ENCODE data around the gene TRAF6. TPM values are rescaled to one million over a fixed set of nuclear protein-coding genes. Genes with fewer than 3 reads are reported as not detected.
A peak's percentile ranks its signal among the peaks of the same experiment; 100 is the strongest.

TRAF6 gene
- total RNA-seq, 4 donors from 2014 or later, result 9.8 to 14.4 (median 11.3) TPM

GRCh38 chr11:36500315-36500721 is 9.8 kb downstream of the TRAF6 start:
- no peaks in the 10 kb centered on the region for H3K9me3 ChIP-seq
- ATAC-seq (peak; percentile 98), DNase-seq (peak; percentile 28 to 56)
- peak overlapping the region; percentile 66 to 84 (median 80) for H3K27ac ChIP-seq
- H3K4me1 ChIP-seq, result peaks cover 31 to 37% of the 10 kb centered on the region in 2 donors
- H3K27me3 ChIP-seq, result no peaks in the 10 kb centered on the region
- TF ChIP-seq CTCF (IDR thresholded peaks at IDR 0.05 in 4 of 5, conservative IDR thresholded peaks at IDR 0.05 in 1 of 5) (no peak), POLR2A (IDR thresholded peaks at IDR 0.05) (no peak)
- peaks cover 0 to 31% of the 10 kb centered on the region in 2 donors for H3K36me3 ChIP-seq
- no peak overlapping the region for H3K4me3 ChIP-seq
- intact Hi-C loops (cut with DNase I; ENCODE audit: low total_unique reads) (no loop called here), in situ Hi-C loops (cut with MboI; ENCODE audit: low sequenced_read_pairs in 4 of 4) (loop anchor here in 1 of 4 donors (25.0 kb wide), 1 partner anchor 213 kb away; the partner anchor contains the start of genes COMMD9 and PRR5L)

DNA sequence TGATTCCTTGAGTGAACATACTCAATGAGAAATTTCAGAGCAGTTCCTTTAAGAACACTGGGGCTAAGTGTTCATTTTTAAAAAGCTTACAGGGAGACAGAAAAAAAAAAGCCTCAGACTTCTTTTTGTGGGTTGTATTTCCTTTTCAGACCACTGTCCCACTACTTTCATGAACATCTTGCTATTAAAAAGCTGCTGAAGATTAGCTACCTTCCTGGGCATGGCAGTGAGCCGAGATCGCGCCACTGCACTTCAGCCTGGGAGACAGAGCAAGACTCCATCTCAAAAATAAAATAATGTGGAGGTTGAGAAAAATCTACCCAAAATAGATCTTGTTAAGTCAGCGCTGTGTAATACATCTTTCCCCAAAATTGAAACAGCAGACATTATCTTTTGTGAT is 10.8 kb downstream of the TRAF6 start:
- no peaks in the 10 kb centered on the region for H3K27me3 ChIP-seq
- no peak overlapping the region for H3K4me3 ChIP-seq
- no peak for DNase-seq
- H3K27ac ChIP-seq, result peak overlapping the region in 2 of 4 donors; percentile 79 to 80
- peaks cover 0 to 41% of the 10 kb centered on the region in 2 donors for H3K36me3 ChIP-seq
- intact Hi-C loops (cut with DNase I; ENCODE audit: low total_unique reads) (no loop called here), in situ Hi-C loops (cut with MboI; ENCODE audit: low sequenced_read_pairs in 4 of 4) (loop anchor here in 3 of 4 donors (25.0 kb wide), 3 partner anchors 212 to 887 kb away; partner anchors contain the start of genes FJX1 (in 3 of the 3), COMMD9 (in 2 of the 3) and PRR5L (in 2 of the 3))
- no peaks in the 10 kb centered on the region for H3K9me3 ChIP-seq
- no peak for TF ChIP-seq CTCF (IDR thresholded peaks at IDR 0.05 in 4 of 5, conservative IDR thresholded peaks at IDR 0.05 in 1 of 5)
- no peak for ATAC-seq
- peaks cover 31 to 34% of the 10 kb centered on the region in 2 donors for H3K4me1 ChIP-seq

DNA sequence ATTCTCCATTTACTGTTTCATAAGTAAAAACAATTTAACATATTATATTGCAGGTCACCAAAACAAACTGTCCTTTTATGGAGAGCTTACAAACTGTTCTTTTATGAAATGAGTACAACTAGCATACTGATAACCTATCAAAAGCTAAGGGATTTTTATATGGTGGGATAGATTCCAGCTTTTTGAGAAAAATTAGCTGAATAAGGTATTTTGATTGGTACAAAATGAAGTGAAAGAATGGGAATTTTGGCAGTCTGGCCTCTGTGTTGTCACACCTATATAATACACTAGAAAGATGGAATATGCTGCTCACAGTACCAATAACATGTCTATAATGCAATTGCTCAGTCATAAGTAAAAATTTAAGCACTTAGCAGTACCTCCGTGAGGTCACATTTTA is 11.4 kb downstream of the TRAF6 start:
- Histone ChIP-seq H3K4me3 (no peak overlapping the region), H3K27ac (no peak overlapping the region), H3K9me3 (no peaks in the 10 kb centered on the region), H3K27me3 (no peaks in the 10 kb centered on the region), H3K36me3 (peaks cover 0 to 47% of the 10 kb centered on the region in 2 donors), H3K4me1 (peaks cover 31 to 34% of the 10 kb centered on the region in 2 donors)
- in situ Hi-C loops (cut with MboI; ENCODE audit: low sequenced_read_pairs in 4 of 4), result loop anchor here in 3 of 4 donors (25.0 kb wide), 3 partner anchors 211 to 886 kb away; partner anchors contain the start of genes FJX1 (in 3 of the 3), COMMD9 (in 2 of the 3) and PRR5L (in 2 of the 3)
- no peak for DNase-seq
- intact Hi-C loops (cut with DNase I; ENCODE audit: low total_unique reads), result no loop called here
- no peak for TF ChIP-seq POLR2A (IDR thresholded peaks at IDR 0.05)
- no peak for TF ChIP-seq CTCF (IDR thresholded peaks at IDR 0.05 in 4 of 5, conservative IDR thresholded peaks at IDR 0.05 in 1 of 5)
- no peak for ATAC-seq

- Histone ChIP-seq H3K4me3 (no peak overlapping the region), H3K27ac (no peak overlapping the region), H3K9me3 (no peaks in the 10 kb centered on the region), H3K36me3 (peaks cover 0 to 92% of the 10 kb centered on the region in 2 donors), H3K27me3 (no peaks in the 10 kb centered on the region), H3K4me1 (peaks cover 0 to 4% of the 10 kb centered on the region in 2 donors)
- in situ Hi-C loops (cut with MboI; ENCODE audit: low sequenced_read_pairs in 4 of 4), result loop anchor here in 3 of 4 donors (5.0 to 25.0 kb wide), 4 partner anchors 196 to 881 kb away; partner anchors contain the start of genes FJX1 (in 3 of the 3), PRR5L (in 3 of the 3) and COMMD9 (in 2 of the 3)
- intact Hi-C loops (cut with DNase I; ENCODE audit: low total_unique reads), result loop anchor here (2.0 to 5.0 kb wide), 2 partner anchors 205 to 876 kb away; partner anchors contain the start of genes COMMD9 and FJX1
- DNase-seq, result no peak
- no peak for ATAC-seq
- no peak for TF ChIP-seq POLR2A (IDR thresholded peaks at IDR 0.05)
- TF ChIP-seq CTCF (IDR thresholded peaks at IDR 0.05 in 4 of 5, conservative IDR thresholded peaks at IDR 0.05 in 1 of 5), result no peak
Measured at GRCh38 chr11:36493332-36493731, 16.7 kb downstream of the TRAF6 start.

Measured in gastrocnemius medialis (tissue), 4 donors.